Activated CD4-positive, CD25-positive, alpha-beta regulatory T cell treated with anti-CD3 and anti-CD28 coated beads, Interleukin-2, amount 50 U/mL, for 24 hours (primary cell): Measurements from ENCODE around the gene ASCC2.

Experiments
- ATAC-seq, 2 donors: fragments of 150-1000 bp; cut with Tn5 transposase; one replicate each; pipeline ENCODE4 v1.10.0; 2021; ENCODE audit warnings: mild to moderate bottlenecking in 1 of 2, moderate library complexity in 1 of 2

Gene ASCC2

GRCh38 chr22:29753808-29754657, 84.0 kb downstream of the ASCC2 start:
- ATAC-seq, result no peak

DNA sequence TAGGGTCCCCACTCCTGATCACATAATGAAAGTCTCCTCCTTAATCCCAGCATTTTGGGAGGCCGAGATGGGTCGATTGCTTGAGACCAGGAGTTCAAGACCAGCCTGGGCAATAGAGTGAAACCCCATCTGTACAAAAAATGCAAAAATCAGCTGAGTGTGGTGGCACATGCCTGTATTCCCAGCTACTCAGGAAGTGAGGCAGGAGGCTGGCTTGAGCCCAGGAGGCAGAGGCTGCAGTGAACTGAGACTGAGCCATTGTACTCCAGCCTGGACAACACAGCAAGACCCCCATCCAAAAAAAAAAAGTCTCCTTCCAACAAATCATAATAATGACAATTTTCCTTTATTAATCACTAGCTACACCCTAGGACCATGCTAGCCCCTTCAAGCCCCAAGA, 86.4 kb downstream of the ASCC2 start:
- no peak for ATAC-seq

- peak; percentile 56 to 83 for ATAC-seq
Observed at GRCh38 chr22:29750559-29751538, 87.2 kb downstream of the ASCC2 start.

GRCh38 chr22:29750029-29750428, 88.0 kb downstream of the ASCC2 start:
- ATAC-seq, result no peak

DNA sequence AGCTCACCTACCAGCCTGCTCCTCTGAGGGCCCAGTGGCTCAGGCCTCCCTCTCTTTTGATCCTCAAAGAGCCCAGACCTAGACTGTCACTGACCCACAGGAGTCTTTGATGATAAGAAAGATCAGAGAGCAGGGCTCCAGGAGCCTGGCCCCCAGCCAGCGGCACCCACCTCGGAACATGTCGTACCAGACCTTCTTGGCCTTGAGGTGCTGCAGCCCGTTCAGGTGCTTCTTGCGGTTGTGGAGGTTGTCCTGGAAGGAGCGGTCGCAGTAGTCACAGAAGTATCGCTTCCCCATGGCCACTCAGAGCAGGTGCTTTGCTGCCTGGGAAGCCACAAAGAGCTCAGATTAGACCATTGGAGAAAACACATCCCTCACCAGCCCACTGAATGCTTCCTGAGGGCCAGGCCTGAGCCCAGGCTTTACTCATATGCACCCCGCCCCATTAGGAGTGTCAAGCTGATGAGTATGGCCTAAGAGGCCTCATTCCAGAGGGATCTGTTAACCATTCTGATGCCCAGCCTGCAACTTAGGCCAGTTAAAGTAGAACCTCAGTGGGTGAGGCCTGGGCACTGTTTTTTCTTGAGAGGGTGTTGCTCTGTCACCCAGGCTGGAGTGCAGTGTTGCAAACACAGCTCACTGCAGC, 89.7 kb downstream of the ASCC2 start:
- no peak for ATAC-seq

GRCh38 chr22:29747832-29748231, 90.2 kb downstream of the ASCC2 start:
- no peak for ATAC-seq

DNA sequence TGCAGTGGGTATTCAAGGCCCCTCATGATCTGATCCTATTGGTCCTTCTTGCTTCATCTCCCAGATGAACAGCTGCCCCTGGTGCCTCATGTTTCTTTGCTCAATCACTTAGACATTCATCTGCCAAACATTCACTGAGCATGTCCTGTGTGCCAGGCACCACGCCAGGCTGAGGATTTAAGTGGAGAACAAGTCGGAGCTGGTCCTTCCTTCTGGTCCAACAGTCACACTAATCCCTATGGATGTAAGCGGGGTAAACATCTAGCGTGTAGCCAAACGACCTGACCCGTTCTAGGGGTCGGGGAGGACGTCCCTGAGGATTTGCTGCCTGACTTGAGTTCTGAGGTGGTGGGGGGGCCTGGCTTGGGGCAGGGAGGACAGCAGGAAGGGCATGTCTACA, 93.2 kb downstream of the ASCC2 start:
- no peak for ATAC-seq

DNA sequence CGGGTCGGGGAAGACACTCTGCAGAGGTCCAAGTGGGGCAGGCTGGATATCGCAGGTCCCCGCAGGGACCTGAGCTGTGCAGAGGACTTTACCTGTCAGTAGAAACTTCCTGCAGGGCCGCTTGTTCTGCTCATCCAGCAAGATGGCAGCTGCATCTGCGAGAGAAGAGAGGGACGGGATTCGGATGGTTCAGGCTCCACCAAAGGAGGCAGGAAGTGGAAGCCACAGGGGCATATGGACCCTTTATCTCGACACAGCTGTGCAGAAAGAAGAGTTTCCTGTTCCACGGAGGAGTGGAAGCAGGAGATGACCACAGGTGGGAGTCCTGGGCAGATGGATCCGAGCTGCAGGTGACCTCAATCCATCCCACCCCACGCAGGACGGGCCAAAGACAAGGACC, 95.7 kb downstream of the ASCC2 start:
- no peak for ATAC-seq

DNA sequence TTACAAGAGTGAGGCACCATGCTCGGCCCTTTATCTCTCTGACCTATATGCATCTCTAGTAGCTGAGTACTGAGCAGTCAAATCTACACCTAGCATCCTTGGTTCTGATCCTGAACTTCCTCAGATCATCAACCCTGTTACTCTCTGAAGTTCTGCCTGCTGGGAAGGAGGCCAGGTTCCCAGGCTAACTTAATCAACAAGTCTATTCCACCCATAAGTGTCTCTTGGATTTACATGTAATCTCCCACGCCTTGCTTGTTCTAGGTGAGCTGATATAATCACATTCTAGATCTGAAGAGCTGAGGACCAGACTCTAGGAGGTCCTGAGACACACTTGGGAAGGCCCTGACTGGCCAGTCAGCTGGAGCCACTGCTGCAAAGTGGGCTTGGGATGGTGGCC, 96.1 kb downstream of the ASCC2 start:
- ATAC-seq, result no peak

DNA sequence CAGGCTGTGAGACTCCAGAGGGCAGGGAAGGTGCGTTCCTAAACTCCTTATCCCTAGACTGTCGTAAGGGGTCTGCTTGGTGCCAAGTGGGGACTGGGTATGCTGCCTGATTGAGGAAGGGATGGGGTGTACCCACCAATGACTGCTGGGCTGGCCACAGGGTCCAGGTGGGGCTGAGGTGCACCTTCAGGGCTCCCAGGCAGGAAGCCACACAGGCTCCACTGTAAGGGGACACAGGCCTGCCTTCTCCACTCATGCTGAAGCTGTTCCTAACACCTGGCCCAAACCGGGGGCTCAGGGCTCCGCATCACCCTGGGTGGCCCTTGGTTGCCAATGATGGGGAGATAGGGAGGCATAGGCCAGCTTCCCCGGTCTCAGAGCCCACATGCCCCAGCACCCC, 97.9 kb downstream of the ASCC2 start:
- ATAC-seq, result no peak

DNA sequence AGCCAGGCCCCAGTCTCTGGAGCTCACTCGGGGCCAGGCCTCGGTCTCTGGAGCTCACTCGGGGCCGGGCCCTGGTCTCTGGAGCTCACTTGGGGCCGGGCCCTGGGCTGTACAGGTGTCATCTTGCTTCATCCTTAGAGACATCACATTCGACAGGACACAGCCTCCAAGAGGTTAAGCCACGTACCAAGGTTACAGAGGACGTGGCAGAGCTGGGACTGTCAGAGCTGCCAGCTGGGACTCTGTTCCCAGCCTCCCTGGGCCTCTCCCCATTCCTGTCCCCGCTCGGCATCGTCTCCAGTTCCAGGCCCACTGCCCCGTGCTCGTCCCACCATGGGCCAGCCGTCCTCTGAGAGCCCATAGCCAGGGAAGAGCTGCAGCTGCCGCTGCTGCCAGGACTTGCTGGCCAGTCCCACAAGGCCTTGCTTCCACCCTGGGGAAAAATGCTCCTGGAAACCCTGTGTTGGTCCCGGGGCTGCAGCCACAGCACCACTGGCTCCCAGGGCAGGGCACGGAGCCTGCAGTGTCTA, 98.7 kb downstream of the ASCC2 start:
- no peak for ATAC-seq
